ENCODE results near the gene ADGRD1.

ADGRD1 gene

DNA sequence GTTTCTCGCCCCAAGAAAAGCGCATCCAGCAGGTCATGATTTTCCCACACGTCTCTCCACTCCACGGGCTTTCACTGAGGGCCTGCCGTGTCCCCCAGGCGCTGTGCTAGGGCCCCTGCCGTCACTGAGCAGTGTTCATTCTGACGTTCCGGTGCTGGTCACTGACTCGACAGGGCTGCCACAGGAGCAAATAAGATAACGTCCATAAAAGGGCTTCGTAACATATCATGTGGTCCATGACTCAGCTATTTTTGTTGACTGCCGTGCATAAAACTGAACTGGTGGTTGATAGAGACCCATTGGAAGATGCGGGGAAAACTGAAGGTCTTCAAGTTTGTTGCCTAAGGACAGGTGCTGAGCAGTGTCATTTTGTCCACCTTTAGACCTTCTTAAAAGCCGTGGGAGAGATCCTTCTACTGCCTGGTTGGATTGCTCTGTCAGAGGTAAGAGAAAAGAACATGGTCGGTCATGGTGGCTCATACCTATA, 46.3 kb downstream of the ADGRD1 start:
- TF ChIP-seq PAX5 (IDR thresholded peaks at IDR 0.05; ENCODE audit: insufficient read depth, low read length, severe bottlenecking) (no peak), POLR2A (IDR thresholded peaks at IDR 0.05; ENCODE audit: low read depth, low read length) (no peak), POU2F2 (IDR thresholded peaks at IDR 0.05; ENCODE audit: low read depth, low read length) (no peak), TAF1 (IDR thresholded peaks at IDR 0.05; ENCODE audit: low read depth, low read length) (no peak), SPI1 (IDR thresholded peaks at IDR 0.05; ENCODE audit: low read depth, low read length) (no peak)
- FAIRE-seq (no peak), DNase-seq (ENCODE audit: insufficient read length, low spot score) (no peak)

DNA sequence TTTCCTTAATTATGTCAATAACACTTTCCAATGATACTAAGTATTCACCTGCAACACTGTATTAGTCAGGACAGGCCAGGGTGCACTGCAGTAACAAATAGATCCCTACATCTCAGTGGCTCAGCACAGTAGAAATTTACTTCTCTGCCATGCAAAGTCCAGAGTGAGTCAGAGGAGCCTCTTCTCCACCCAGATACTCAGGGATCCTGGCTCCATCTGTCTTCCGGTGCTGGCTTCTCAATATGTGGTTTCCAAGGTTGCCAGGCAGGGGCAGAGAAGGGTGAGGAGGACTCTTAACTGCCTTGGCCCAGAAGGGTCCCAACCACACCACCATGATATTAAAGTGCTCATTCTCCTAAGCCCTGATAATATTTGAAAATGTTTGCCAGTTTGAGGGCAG, 47.8 kb downstream of the ADGRD1 start:
- FAIRE-seq (no peak), DNase-seq (ENCODE audit: insufficient read length, low spot score) (no peak)
- TF ChIP-seq POU2F2 (IDR thresholded peaks at IDR 0.05; ENCODE audit: low read depth, low read length), result no peak

DNA sequence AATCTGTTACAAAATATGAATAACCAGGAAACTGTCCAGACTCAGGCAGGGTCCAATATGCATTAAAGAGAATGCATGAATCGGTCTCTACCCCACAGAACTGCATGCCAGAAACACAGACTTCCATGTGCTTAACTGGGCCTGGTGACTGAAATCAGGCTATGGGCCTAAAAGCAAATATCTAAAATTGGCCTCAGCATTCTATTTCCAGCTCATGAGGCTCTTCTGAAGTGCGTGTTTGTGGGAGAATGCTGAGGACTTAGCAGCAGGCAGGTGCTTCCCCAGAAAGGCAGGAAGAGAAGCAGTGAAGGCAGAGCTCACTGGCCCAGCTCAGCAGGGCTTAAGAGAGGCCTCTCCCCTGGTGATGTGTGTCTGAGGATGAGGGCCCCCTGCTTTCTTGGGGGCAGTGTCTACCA, 48.5 kb downstream of the ADGRD1 start:
- peak; percentile 56 for DNase-seq (ENCODE audit: insufficient read length, low spot score)
- TF ChIP-seq POU2F2 (IDR thresholded peaks at IDR 0.05; ENCODE audit: low read depth, low read length) (0 out of 2 replicates have a peak, but pooled peaks have one; percentile 46), SPI1 (IDR thresholded peaks at IDR 0.05; ENCODE audit: low read depth, low read length) (no peak; the same call in 1 of the 2 replicates), TAF1 (IDR thresholded peaks at IDR 0.05; ENCODE audit: low read depth, low read length) (no peak), POLR2A (IDR thresholded peaks at IDR 0.05; ENCODE audit: low read depth, low read length) (0 out of 2 replicates have a peak, but pooled peaks have one; percentile 29), POLR2AphosphoS5 (IDR thresholded peaks at IDR 0.05; ENCODE audit: low read depth, low read length) (no peak)
- FAIRE-seq, result peak; percentile 57

DNA sequence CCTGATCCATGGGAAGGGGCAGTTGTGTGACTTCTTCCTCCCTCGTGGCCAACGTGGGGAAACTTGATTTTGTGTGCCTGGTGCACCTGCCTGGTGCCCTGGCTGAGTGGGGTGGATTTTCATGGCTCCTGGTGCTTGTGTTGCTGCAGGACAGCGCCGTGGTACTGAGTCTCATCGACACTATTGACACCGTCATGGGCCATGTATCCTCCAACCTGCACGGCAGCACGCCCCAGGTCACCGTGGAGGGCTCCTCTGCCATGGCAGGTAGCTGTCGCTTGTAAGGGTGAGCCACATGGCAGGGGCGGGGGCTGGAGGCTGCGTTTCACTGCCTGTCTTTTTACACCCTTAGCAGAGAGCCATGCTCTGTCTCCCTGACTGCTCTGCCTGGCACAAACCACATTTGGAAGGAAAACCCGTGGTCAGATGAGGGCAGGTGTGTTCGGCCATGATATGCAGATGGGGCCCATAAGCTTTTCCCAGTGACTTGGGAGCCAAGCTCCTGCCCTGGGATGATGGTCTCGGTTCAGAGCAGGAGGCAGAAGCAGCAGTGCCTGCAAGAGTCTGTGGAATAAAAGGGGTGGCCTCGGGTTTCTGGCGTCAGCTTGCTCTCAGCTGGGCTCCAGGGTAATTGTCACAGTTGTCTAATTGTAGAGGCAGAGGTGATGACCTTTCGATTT, 49.5 kb downstream of the ADGRD1 start:
- DNase-seq (ENCODE audit: insufficient read length, low spot score) (no peak), FAIRE-seq (no peak)
- TF ChIP-seq SPI1 (IDR thresholded peaks at IDR 0.05; ENCODE audit: low read depth, low read length) (no peak), POLR2AphosphoS5 (IDR thresholded peaks at IDR 0.05; ENCODE audit: low read depth, low read length) (no peak), PAX5 (IDR thresholded peaks at IDR 0.05; ENCODE audit: insufficient read depth, low read length, severe bottlenecking) (no peak), TAF1 (IDR thresholded peaks at IDR 0.05; ENCODE audit: low read depth, low read length) (no peak), POU2F2 (IDR thresholded peaks at IDR 0.05; ENCODE audit: low read depth, low read length) (no peak), POLR2A (IDR thresholded peaks at IDR 0.05; ENCODE audit: low read depth, low read length) (no peak)

DNA sequence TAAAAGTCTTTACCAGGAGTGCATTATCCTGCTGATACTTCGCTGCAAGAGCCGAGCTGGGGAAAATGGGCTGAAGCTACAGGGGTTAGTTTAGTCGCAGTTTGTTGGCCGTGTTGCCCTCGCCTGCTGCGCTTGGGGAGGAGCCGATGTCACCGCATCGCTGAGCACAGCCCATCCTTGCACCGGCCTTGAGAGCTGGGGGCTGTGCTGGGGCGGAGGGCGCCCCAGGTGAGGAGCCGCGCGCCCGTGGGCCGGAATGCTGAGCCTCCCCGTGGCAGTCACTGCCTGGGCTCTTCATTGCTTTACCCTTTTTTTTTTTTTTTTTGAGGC, 50.0 kb downstream of the ADGRD1 start:
- DNase-seq (ENCODE audit: insufficient read length, low spot score), result no peak
- no peak for FAIRE-seq

GRCh38 chr12:131004166-131004565, 50.5 kb downstream of the ADGRD1 start:
- no peak for TF ChIP-seq TAF1 (IDR thresholded peaks at IDR 0.05; ENCODE audit: low read depth, low read length)
- no peak for TF ChIP-seq PAX5 (IDR thresholded peaks at IDR 0.05; ENCODE audit: insufficient read depth, low read length, severe bottlenecking)
- TF ChIP-seq POU2F2 (IDR thresholded peaks at IDR 0.05; ENCODE audit: low read depth, low read length), result no peak
- no peak for TF ChIP-seq SPI1 (IDR thresholded peaks at IDR 0.05; ENCODE audit: low read depth, low read length)
- no peak for TF ChIP-seq POLR2AphosphoS5 (IDR thresholded peaks at IDR 0.05; ENCODE audit: low read depth, low read length)
- no peak for TF ChIP-seq POLR2A (IDR thresholded peaks at IDR 0.05; ENCODE audit: low read depth, low read length)
- FAIRE-seq, result no peak
- DNase-seq (ENCODE audit: insufficient read length, low spot score), result no peak

More for the DNA sequence above, 50.0 kb downstream of the ADGRD1 start:
- TF ChIP-seq POLR2A (IDR thresholded peaks at IDR 0.05; ENCODE audit: low read depth, low read length) (no peak), POLR2AphosphoS5 (IDR thresholded peaks at IDR 0.05; ENCODE audit: low read depth, low read length) (no peak), TAF1 (IDR thresholded peaks at IDR 0.05; ENCODE audit: low read depth, low read length) (no peak), SPI1 (IDR thresholded peaks at IDR 0.05; ENCODE audit: low read depth, low read length) (no peak), POU2F2 (IDR thresholded peaks at IDR 0.05; ENCODE audit: low read depth, low read length) (no peak), PAX5 (IDR thresholded peaks at IDR 0.05; ENCODE audit: insufficient read depth, low read length, severe bottlenecking) (no peak)

DNA sequence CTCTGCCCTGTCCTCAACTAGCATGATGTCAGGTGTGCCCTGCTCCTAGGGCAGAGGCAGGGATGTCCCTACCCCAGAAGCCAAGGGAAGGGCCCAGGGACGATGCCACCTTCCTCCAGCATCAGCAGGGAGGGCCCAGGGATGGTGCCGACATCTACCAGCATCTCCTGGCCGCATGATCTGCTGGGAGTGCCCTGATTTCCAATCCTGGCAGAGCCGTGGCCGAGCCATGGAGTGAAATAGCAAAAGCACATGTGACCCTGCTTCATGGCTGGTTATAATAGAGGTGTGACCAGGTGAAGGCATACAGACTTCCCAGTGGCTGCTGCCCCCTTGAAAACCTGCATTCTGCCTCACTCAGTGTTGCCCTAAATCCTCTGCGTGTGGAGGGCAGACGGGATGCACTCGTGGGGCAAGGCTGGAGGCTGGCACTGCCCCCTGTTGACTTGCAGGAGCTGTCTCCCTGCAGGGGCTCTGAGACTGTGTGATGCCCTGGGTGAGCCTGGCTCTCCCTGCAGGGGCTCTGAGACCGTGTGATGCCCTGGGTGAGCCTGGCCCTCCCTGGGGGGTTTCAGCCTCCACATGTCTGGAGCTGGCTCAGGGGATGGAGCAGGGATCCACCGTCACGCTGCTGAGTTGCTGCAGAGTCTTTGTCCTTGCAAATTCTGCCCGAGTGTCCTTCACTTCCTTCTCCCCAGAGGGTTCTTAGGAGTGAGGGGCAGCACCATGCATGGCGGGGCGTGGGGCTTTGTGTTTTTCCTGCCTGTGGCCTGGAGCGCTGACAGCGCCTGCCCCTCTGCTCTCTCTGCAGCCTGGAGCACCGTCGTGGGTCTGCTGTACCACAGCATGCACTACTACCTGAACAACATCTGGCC, 51.7 kb downstream of the ADGRD1 start:
- FAIRE-seq, result no peak
- DNase-seq (ENCODE audit: insufficient read length, low spot score), result no peak
- TF ChIP-seq PAX5 (IDR thresholded peaks at IDR 0.05; ENCODE audit: insufficient read depth, low read length, severe bottlenecking) (no peak), POU2F2 (IDR thresholded peaks at IDR 0.05; ENCODE audit: low read depth, low read length) (no peak), POLR2AphosphoS5 (IDR thresholded peaks at IDR 0.05; ENCODE audit: low read depth, low read length) (no peak), SPI1 (IDR thresholded peaks at IDR 0.05; ENCODE audit: low read depth, low read length) (no peak), TAF1 (IDR thresholded peaks at IDR 0.05; ENCODE audit: low read depth, low read length) (no peak), POLR2A (IDR thresholded peaks at IDR 0.05; ENCODE audit: low read depth, low read length) (no peak)

- no peak for TF ChIP-seq TAF1 (IDR thresholded peaks at IDR 0.05; ENCODE audit: low read depth, low read length)
- TF ChIP-seq POLR2A (IDR thresholded peaks at IDR 0.05; ENCODE audit: low read depth, low read length), result no peak
- TF ChIP-seq PAX5 (IDR thresholded peaks at IDR 0.05; ENCODE audit: insufficient read depth, low read length, severe bottlenecking), result no peak
- TF ChIP-seq POU2F2 (IDR thresholded peaks at IDR 0.05; ENCODE audit: low read depth, low read length), result no peak
- no peak for TF ChIP-seq POLR2AphosphoS5 (IDR thresholded peaks at IDR 0.05; ENCODE audit: low read depth, low read length)
- TF ChIP-seq SPI1 (IDR thresholded peaks at IDR 0.05; ENCODE audit: low read depth, low read length), result no peak
- DNase-seq (ENCODE audit: insufficient read length, low spot score), result no peak
- FAIRE-seq, result no peak
These were observed 52.5 kb downstream of the ADGRD1 start for GRCh38 chr12:131006036-131006735.
